GM11168 (cell line): ENCODE data around the gene PON3.
"Not testable (repeated sequence)": the region's sequence is repeated elsewhere in the genome, so short reads cannot be mapped to it uniquely, and the experiment has no call there.

ENCODE experiments used
- in situ Hi-C: fragments of 300-500 bp; cut with MboI; formaldehyde crosslinking; loops from one replicate; pipeline ENCODE4 v1.12.0; 2022; ENCODE audit warnings: low sequenced_read_pairs; ENCODE audit not compliant: unreplicated experiment

The PON3 gene

GRCh38 chr7:95421000-95421846 lies 25.0 kb upstream of the PON3 start:
- in situ Hi-C loops: no loop called here

- in situ Hi-C loops: no loop called here
Measured at GRCh38 chr7:95412075-95412474, 15.9 kb upstream of the PON3 start.

GRCh38 chr7:95411666-95412065 lies 15.5 kb upstream of the PON3 start:
- in situ Hi-C loops: no loop called here

GRCh38 chr7:95411036-95411435 lies 14.9 kb upstream of the PON3 start:
- in situ Hi-C loops: no loop called here

- in situ Hi-C loops: no loop called here
Measured at GRCh38 chr7:95407751-95408150, 11.6 kb upstream of the PON3 start.

- in situ Hi-C loops: no loop called here
Measured at GRCh38 chr7:95405800-95406199, 9.6 kb upstream of the PON3 start.

GRCh38 chr7:95405208-95405607 lies 9.0 kb upstream of the PON3 start:
- in situ Hi-C loops: no loop called here

GRCh38 chr7:95404316-95404865 lies 8.2 kb upstream of the PON3 start:
- in situ Hi-C loops: no loop called here

- in situ Hi-C loops: no loop called here
Measured at GRCh38 chr7:95398155-95398940, 2.2 kb upstream of the PON3 start.

- in situ Hi-C loops: no loop called here
Measured at GRCh38 chr7:95397381-95397780, 1.2 kb upstream of the PON3 start.

GRCh38 chr7:95395755-95396135 lies 430 bp downstream of the PON3 start:
- in situ Hi-C loops: no loop called here

GRCh38 chr7:95394370-95394769 lies 1.8 kb downstream of the PON3 start:
- in situ Hi-C loops: no loop called here

GRCh38 chr7:95391761-95392160 lies 4.4 kb downstream of the PON3 start:
- in situ Hi-C loops: no loop called here

- in situ Hi-C loops: no loop called here
Measured at GRCh38 chr7:95389516-95389915, 6.7 kb downstream of the PON3 start.

- in situ Hi-C loops: not testable (repeated sequence)
Measured at GRCh38 chr7:95379457-95379856, 16.7 kb downstream of the PON3 start.

GRCh38 chr7:95376632-95377400 lies 19.4 kb downstream of the PON3 start:
- in situ Hi-C loops: no loop called here

- in situ Hi-C loops: no loop called here
Measured at GRCh38 chr7:95375591-95376257, 20.5 kb downstream of the PON3 start.

GRCh38 chr7:95373323-95373722 lies 22.9 kb downstream of the PON3 start:
- in situ Hi-C loops: no loop called here

- in situ Hi-C loops: no loop called here
Measured at GRCh38 chr7:95368235-95368634, 27.9 kb downstream of the PON3 start.

- in situ Hi-C loops: no loop called here
Measured at GRCh38 chr7:95367606-95368005, 28.6 kb downstream of the PON3 start.
